Ectodermal cell (in vitro differentiated cells): ENCODE measurements around the gene FRMD5.

ENCODE experiments used
- H3K27ac ChIP-seq: 2 replicates; pipeline ENCODE4 v1.7.0; 2013; ENCODE audit warnings: mild to moderate bottlenecking, low read depth, low read length; ENCODE audit not compliant: insufficient read depth, poor library complexity, severe bottlenecking
- H3K27me3 ChIP-seq: 2 replicates; pipeline ENCODE4 v1.7.0; 2013; ENCODE audit warnings: mild to moderate bottlenecking, low read length; ENCODE audit not compliant: insufficient read depth, control insufficient read depth, poor library complexity, severe bottlenecking
- H3K36me3 ChIP-seq: one replicate; pipeline ENCODE4 v1.7.0; 2013; ENCODE audit warnings: low read length; ENCODE audit not compliant: control insufficient read depth, insufficient read depth
- H3K4me1 ChIP-seq: one replicate; pipeline ENCODE4 v1.7.0; 2013; ENCODE audit warnings: low read length; ENCODE audit not compliant: control insufficient read depth, insufficient read depth
- H3K4me3 ChIP-seq: 2 replicates; pipeline ENCODE4 v1.7.0; 2013; ENCODE audit warnings: low read depth, low read length, control low read depth; ENCODE audit not compliant: insufficient read depth
- H3K9me3 ChIP-seq: 2 replicates; pipeline ENCODE4 v1.7.0; 2013; ENCODE audit warnings: mild to moderate bottlenecking, low read length, moderate library complexity; ENCODE audit not compliant: control insufficient read depth
- WGBS, 2 experiments: methylation state at CpG; one replicate each; pipeline ENCODE4 v1.1.7; 2013; ENCODE audit warnings: missing lambda C conversion rate in 2 of 2; 5-methylcytosine and 5-hydroxymethylcytosine counted together

Gene FRMD5

GRCh38 chr15:44208956-44209355 lies 13.9 kb upstream of the FRMD5 start:
- H3K4me1 ChIP-seq, result no peaks in the 10 kb centered on the region
- H3K4me3 ChIP-seq, result no peak overlapping the region
- 93% methylated on average over 2 of the region's 2 CpGs for WGBS, 2 experiments
- no peaks in the 10 kb centered on the region for H3K9me3 ChIP-seq
- H3K27ac ChIP-seq, result no peak overlapping the region
- H3K27me3 ChIP-seq, result no peaks in the 10 kb centered on the region
- no peaks in the 10 kb centered on the region for H3K36me3 ChIP-seq

GRCh38 chr15:44207643-44208042 lies 12.6 kb upstream of the FRMD5 start:
- H3K4me3 ChIP-seq, result no peak overlapping the region
- H3K9me3 ChIP-seq, result no peaks in the 10 kb centered on the region
- no peaks in the 10 kb centered on the region for H3K36me3 ChIP-seq
- H3K27me3 ChIP-seq, result no peaks in the 10 kb centered on the region
- no peaks in the 10 kb centered on the region for H3K4me1 ChIP-seq
- 91 to 95% methylated on average over 2 of the region's 2 CpGs for WGBS, 2 experiments
- H3K27ac ChIP-seq, result no peak overlapping the region

- Histone ChIP-seq H3K9me3 (no peaks in the 10 kb centered on the region), H3K27ac (no peak overlapping the region), H3K36me3 (no peaks in the 10 kb centered on the region), H3K4me1 (no peaks in the 10 kb centered on the region), H3K4me3 (no peak overlapping the region), H3K27me3 (peaks cover 15% of the 10 kb centered on the region)
- WGBS, 2 experiments, result 72 to 74% methylated on average over 3 of the region's 3 CpGs
Observed at GRCh38 chr15:44199393-44199792, 4.3 kb upstream of the FRMD5 start.

- 0 to 1% methylated on average over 72 to 74 of the region's 74 CpGs for WGBS, 2 experiments
- H3K27ac ChIP-seq, result no peak overlapping the region
Observed at GRCh38 chr15:44194323-44195150, 534 bp downstream of the FRMD5 start.

GRCh38 chr15:44193651-44194322 lies 1.3 kb downstream of the FRMD5 start:
- no peak overlapping the region for H3K27ac ChIP-seq
- H3K27me3 ChIP-seq, result peaks cover 37% of the 10 kb centered on the region
- H3K4me1 ChIP-seq, result no peaks in the 10 kb centered on the region
- H3K36me3 ChIP-seq, result no peaks in the 10 kb centered on the region
- 4% methylated on average over 20 of the region's 20 CpGs for WGBS, 2 experiments
- H3K4me3 ChIP-seq, result peak overlapping the region; percentile 68
- no peaks in the 10 kb centered on the region for H3K9me3 ChIP-seq

More at GRCh38 chr15:44194323-44195150, 534 bp downstream of the FRMD5 start:
- Histone ChIP-seq H3K27me3 (peaks cover 37% of the 10 kb centered on the region), H3K4me3 (peak overlapping the region; percentile 68), H3K9me3 (no peaks in the 10 kb centered on the region), H3K4me1 (no peaks in the 10 kb centered on the region), H3K36me3 (no peaks in the 10 kb centered on the region)

- Histone ChIP-seq H3K36me3 (no peaks in the 10 kb centered on the region), H3K27ac (no peak overlapping the region), H3K27me3 (peaks cover 15% of the 10 kb centered on the region), H3K4me3 (no peak overlapping the region), H3K4me1 (no peaks in the 10 kb centered on the region), H3K9me3 (no peaks in the 10 kb centered on the region)
- WGBS, 2 experiments, result 87% methylated on average over 4 of the region's 4 CpGs
Observed at GRCh38 chr15:44188795-44189194, 6.3 kb downstream of the FRMD5 start.

GRCh38 chr15:44186705-44187104 lies 8.4 kb downstream of the FRMD5 start:
- Histone ChIP-seq H3K4me3 (no peak overlapping the region), H3K9me3 (no peaks in the 10 kb centered on the region), H3K27ac (no peak overlapping the region), H3K36me3 (no peaks in the 10 kb centered on the region), H3K27me3 (no peaks in the 10 kb centered on the region), H3K4me1 (no peaks in the 10 kb centered on the region)
- 92 to 96% methylated on average over 6 of the region's 6 CpGs for WGBS, 2 experiments

GRCh38 chr15:44183363-44183762 lies 11.7 kb downstream of the FRMD5 start:
- no peak overlapping the region for H3K4me3 ChIP-seq
- H3K36me3 ChIP-seq, result no peaks in the 10 kb centered on the region
- no peaks in the 10 kb centered on the region for H3K4me1 ChIP-seq
- no peaks in the 10 kb centered on the region for H3K9me3 ChIP-seq
- no peaks in the 10 kb centered on the region for H3K27me3 ChIP-seq
- WGBS, 2 experiments, result 86 to 92% methylated on average over 4 of the region's 4 CpGs
- H3K27ac ChIP-seq, result no peak overlapping the region

- Histone ChIP-seq H3K4me1 (no peaks in the 10 kb centered on the region), H3K9me3 (no peaks in the 10 kb centered on the region), H3K4me3 (no peak overlapping the region), H3K27ac (no peak overlapping the region), H3K27me3 (no peaks in the 10 kb centered on the region), H3K36me3 (no peaks in the 10 kb centered on the region)
- WGBS, 2 experiments, result 84 to 95% methylated on average over 2 of the region's 2 CpGs
Observed at GRCh38 chr15:44181410-44181809, 13.7 kb downstream of the FRMD5 start.

- 60 to 67% methylated on average over 1 of the region's 1 CpG for WGBS, 2 experiments
Observed at GRCh38 chr15:44177139-44177538, 17.9 kb downstream of the FRMD5 start.

More at GRCh38 chr15:44177139-44177538, 17.9 kb downstream of the FRMD5 start:
- no peak overlapping the region for H3K4me3 ChIP-seq
- H3K27ac ChIP-seq, result no peak overlapping the region
- H3K36me3 ChIP-seq, result no peaks in the 10 kb centered on the region
- no peaks in the 10 kb centered on the region for H3K4me1 ChIP-seq
- H3K27me3 ChIP-seq, result no peaks in the 10 kb centered on the region
- no peaks in the 10 kb centered on the region for H3K9me3 ChIP-seq
